NCI-H69 (cell line): Measurements from ENCODE around the gene PRLR.
A peak's percentile ranks its signal among the peaks of the same experiment; 100 is the strongest.
"Not testable (repeated sequence)": the region's sequence is repeated elsewhere in the genome, so short reads cannot be mapped to it uniquely, and the experiment has no call there.

Experiments used
- DNase-seq: peaks from one replicate; lab custom pipeline; 2025; lab: John Stamatoyannopoulos, UW

Gene PRLR

DNA sequence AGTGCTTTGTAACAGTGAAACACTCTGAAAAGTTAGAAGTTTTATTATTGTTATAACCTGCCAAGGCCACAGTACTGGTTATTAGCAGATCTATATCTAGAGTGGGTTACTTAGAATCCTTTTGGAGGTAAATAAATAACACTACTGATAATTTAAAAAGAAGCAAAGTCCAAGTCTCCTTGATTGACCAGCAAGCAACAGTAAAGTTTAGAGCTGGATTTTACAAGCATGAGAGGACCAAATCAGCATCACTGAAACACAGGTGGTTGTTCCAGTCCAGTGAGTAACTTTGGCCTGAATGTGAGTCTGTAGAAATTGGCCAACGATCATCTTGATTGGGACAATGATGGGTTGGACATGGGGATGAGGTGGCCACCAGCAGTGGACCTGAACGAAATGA lies 105.4 kb downstream of the PRLR start:
- no peak for DNase-seq

DNA sequence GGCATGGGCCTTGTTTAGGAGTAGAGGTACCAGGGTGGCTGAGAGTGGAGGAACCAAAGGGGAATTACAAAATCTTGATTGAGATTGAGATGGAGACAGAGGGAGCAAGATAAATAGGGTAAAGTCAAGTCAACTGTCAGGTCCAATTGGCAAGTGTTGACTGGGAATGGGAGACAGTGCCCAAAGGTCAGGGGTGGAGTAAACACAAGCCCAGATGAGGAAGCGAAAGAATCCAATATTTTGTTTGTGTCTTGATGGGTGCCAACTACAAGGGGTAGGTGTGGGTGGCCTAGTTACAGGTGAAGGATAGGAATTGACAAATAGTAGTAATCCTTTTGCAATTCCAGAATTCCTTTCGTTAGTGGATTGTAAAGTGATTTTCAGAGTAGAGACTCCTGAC lies 107.5 kb downstream of the PRLR start:
- DNase-seq: no peak

DNA sequence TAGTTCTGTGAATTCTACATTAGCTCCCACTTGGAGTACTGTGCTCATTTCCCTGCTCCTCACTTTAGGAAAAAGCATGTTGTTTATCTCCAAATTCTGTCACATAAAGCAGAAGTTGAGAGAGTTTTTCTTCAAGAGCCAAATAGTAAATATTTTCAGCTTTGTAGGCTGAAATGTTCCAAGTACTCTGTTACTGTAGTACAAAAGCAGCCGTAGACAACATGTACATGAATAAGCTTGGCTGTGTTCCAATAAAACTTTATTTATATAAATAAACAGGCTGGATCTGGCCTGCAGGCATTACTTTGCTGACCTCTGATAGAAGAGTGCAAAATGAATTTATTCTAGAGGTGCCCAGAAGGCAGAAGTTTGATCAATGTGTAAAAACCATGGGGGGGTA lies 109.6 kb downstream of the PRLR start:
- DNase-seq: no peak

DNA sequence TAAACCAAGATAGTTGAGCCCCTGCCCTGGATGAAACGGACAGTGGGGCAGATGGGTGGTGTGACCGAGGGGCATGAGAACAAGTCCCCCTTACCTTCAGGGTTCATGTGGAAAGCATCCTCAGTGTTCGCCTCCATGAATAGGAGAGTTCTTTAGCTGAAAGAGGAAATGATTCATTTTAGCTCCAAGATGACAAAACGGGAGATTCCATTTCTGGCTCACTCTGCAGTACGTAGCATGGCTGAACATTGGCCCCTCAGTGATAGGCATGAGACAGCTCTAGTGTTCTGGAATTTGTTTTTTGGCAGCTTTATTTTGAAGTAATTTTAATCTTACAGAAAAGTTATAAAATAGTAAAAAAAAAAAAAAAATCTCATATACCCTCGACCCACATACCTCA lies 112.3 kb downstream of the PRLR start:
- DNase-seq: no peak

DNA sequence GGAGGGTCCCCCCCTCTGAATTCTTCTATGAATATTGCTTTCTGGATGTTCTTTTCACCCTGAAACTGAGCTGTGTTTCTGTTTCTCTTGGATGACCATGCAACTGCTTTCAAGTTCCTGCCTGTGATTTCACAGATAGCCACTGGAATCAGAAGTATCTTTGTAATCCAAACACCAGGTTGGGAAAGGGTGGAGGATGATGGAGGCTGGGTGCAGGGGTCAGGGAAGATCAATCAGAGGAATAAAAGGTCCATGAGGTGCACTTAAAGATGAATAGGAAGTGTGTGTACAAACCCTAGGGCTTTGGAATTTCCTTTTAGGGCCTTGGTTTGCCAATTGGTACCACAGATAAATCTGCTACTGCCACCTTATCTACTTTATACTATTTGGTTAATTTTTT lies 114.4 kb downstream of the PRLR start:
- DNase-seq: no peak

DNA sequence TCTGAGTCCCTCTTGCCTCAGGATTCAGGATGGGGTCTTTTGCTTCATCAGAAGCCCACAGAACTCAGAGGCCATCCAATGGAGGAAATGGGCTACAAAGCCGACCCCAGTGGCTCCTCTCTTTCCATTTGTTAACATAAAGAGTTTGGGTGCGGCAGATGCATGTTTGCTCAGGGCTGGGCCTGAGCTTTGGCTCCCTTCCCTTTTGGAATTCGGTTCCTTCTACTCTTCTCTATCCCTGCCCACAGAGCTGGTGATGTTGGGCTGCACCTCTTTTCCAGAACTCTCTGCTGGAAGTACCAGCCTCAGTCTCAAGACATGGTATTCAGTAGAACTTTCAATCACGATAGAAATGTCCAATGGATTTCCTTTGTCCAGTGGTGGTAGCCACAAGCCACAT lies 115.6 kb downstream of the PRLR start:
- no peak for DNase-seq

DNA sequence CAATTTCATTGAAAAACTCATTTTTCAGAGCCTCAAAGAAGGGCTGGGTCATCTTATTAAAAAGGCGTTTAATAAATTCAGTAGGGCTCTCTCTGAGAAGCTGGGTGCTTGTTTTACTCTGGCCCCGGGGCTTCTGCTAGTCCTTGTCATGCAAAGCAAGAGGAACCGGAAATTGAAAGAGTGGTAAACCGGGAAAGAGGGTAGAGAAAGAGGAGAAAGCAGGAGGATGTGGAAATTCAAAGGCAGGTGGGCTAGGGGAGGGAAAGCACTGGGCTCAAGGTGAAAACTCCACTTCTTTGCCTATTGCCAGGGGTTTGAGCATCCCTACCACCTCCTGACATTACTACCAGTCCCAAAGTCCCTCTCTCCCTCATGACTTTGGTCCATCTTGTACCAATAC lies 118.0 kb downstream of the PRLR start:
- DNase-seq: no peak

DNA sequence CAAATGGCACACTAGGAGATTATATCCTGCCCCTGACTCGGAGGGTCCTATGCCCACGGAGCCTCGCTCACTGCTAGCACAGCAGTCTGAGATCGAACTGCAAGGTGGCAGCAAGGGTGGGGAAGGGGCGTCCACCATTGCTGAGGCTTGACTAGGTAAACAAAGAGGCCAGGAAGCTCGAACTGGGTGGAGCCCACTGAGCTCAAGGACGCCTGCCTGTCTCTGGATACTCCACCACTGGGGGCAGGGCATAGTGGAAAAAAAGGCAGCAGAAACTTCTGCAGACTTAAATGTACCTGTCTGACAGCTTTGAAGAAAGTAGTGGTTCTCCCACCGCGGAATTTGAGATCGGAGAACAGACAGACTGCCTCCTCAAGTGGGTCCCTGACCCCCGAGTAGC lies 125.7 kb downstream of the PRLR start:
- DNase-seq: not testable (repeated sequence)

DNA sequence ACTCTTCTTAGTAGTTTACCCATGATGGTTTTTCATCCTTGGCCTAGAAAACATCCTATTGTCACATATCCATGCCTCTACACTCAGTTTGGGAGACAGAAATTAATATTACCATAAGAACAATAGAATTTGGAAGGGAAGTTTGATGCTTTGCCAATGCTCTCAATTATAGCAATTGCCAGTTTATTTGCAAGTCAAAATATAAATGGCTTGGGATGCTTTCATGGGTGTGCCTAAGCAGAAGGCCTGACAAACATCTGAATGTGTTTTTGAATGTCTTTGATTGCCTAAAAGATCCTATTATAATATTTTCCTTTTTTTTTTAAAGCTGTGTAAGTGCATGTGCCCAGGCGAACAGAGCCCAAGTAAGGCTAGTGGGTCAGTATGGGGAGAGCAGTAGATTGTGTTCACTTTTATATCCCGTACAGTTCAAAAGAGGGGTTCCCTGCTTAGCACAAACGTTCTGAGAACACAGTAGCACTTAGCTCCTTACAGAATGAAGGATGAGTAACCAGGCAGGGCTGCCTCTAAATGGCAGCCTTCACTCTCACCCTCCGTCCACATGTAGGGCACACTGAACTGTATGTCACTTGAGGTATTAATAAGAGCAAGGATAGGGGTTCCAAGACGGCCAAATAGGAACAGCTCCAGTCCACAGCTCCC lies 126.5 kb downstream of the PRLR start:
- no peak for DNase-seq

DNA sequence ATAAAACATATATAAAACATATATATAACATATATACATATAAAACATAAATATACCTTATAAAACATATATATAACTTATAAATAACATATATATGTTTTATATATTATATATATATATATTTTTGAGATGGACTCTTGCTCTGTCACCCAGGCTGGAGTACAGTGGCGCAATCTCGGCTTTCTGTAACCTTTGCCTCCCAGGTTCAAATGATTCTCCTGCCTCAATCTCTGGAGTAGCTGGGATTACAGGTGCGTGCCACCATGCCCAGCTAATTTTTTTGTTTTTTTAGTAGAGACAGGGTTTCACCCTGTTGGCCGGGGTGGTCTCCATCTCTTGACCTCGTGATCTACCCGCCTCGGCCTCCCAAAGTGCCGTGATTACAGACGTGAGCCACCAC lies 128.6 kb downstream of the PRLR start:
- DNase-seq: not testable (repeated sequence)

DNA sequence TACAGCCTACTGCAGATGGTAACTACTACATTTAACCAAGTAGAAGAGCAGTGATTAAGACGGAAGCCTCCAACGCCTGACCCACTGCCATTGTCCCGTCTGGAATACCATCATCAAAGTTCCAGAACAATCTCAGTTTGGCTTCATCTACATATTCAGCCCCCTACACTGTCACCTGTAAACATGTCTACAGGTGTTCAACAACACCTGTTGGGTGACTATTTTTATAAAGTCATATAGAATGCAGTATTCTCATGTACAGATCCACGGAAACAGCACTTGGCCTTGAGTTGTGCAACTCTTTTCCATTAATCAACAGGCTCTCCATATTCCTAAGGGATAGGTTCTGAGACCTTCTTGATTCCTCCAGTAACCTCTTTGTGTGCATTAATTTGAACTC lies 129.3 kb downstream of the PRLR start:
- DNase-seq: no peak

DNA sequence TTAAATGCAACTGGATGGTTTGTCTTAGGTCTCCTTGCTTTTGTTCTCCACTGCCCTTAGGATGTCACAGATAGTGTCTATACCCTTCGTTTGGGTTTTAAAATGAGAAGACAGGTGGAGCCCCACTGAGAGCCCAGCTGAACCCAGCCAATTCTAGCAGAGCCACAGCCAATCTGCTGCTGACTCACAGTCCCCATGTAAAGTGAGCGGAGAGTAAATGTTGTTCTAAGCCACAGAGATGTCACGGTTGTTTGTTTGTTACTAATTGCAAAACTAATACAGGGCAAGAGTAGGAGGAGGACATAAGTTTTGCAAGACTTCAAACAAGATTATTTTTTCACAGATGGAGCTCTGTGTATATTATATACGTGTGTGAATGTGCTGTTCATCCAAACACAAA lies 132.1 kb downstream of the PRLR start:
- DNase-seq: no peak

DNA sequence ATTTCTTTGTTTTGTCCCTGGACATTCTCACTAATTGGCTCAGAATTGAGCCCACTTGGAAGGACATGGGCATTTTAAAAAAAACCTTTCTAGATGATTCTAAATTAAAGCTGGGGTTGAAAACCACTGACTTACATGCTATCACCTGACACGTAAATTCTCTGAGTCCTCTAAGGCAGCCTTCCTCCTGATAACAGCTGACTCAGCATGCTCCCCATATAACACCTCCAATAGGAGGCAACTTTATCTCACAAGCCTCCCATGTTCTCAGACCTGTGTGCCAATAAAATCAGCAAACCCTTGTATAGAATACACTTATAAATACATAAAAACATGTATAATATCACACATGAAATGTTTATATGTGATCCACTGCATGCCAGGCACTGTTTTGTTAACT lies 133.4 kb downstream of the PRLR start:
- DNase-seq: no peak

DNA sequence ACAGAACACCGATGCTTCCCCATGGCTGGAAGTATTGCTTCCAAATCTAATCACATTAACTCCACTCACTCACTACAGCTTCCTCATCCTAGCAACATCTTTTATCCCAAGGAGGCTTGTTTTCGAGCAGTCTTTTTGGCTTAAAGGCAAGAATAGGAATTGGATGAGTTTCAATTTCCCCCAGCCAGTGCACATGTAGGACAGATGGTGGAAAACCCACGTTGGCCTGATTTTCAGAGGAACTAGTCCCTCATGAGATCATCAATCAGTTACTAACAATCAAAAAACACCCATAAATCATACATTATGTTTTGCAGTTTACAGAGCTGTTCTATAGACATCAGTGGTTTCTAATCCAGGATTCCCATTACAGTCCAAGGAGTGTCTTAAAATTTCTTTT lies 134.1 kb downstream of the PRLR start:
- no peak for DNase-seq

DNA sequence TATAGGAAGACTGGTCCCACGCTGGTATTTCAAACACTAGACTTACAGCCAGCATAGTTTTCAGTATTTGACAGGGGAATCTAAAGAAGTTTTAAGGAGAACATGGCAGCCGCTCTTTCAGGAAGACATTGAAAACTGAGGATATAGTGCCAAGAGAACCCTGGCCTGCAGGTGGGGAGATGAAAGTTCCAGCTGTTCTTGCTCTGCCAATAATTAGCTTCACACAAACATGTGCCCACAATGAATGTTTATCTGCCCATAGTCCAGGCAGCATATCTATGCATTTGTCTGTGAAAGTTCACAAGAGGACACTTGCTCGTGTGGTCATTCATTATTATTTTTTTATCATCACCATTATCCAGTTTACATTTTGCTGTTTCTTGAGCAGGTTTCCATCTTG lies 134.9 kb downstream of the PRLR start:
- DNase-seq: no peak

DNA sequence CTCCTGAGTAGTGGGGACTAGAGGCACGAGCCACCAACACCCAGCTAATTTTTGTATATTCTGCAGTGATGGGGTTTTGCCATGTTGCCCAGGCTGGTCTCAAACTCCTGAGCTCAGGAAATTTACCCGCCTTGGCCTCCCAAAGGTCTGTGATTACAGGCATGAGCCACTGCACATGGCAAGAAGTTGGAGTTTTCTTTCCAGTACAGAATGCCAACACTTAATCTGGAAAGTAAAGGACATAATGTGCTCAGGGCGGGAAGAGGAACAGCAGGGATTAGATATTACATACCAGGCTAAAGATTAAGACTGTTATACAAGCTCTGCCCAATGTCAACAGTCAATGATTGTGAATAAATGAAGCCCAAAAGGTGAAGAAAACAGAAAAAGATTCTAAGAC lies 135.3 kb downstream of the PRLR start:
- DNase-seq: no peak

DNA sequence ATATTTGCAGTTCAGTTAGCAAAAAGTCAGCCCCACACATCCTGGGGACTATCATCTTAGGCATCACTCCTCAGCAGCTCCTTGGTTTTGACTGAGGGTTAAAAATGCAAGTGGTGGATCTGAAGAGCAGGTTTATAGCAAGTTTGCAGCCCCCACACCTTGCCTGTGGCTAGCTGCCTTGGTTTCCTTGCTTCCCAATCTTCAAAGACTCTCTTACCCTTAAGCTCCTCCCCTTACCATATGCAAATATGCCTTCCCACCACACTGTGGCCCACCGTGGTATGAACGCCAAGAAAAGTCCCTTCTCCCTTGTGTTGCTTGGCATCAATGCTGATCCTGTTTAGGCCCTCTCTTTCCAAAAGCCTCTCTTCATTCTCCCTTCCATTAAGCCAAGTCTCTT lies 137.6 kb downstream of the PRLR start:
- DNase-seq: no peak

DNA sequence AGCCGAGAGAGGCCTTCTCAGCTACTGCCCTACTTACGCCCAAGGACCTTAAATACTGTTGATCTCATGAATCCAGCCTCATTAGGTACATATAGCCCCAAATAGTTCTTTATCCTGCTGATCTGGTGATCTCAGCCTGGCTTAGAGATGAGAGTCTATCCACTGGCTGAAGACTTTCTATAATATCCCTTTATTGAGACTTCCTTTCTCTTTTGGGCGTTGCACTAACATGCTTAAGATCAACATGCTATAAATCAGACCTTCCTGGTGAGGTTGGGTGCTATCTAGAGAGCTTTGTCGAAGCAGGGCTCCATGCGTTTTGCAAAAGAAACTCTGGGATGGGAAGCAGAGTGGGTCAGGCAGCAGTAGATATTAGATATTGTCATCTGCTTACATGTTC lies 138.6 kb downstream of the PRLR start:
- no peak for DNase-seq

DNA sequence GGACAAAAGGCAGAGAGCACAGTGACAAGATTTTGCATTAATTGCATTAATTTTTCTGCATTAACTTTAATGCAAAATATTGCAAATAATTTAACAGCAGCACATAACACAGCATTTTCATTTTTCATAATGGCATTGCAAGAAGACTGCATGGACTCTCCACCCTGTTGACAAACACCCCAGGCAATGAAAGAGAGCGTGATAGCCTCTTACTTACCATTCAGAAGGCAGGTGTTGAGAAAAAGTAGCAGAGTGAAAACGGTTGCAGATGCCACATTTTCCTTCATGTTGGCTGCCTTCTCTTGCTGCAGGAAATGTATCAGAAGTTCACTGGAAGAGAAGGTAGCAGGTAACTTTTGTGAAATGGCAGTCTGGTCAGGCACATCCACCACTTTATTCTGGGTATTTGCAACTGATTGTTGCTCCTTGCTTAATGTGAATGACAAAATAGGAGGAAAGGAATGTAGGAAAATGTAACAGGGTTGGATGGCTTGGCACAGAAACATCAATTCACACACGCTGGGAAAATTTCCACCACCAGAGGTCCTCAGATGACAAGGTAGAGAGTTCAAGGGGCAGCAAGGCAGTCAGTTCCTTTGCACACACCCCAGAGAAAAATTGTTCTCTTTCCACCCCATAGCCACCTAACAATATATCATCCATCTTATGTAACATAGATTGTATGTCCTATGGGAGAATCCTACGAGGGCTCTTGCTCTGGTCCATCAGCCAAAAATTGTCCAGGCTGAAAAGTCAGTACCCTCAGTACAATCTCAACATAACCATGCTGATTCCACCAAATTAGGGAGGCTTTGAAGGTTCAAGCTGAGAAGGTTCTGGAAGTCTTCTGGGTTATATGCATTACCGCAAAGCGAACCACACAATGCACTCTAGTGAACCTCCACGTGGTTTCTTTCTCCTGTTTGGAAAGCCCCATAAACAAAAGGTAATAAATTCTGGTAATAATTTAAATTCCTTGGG lies 140.7 kb downstream of the PRLR start:
- DNase-seq: peak; percentile 65

DNA sequence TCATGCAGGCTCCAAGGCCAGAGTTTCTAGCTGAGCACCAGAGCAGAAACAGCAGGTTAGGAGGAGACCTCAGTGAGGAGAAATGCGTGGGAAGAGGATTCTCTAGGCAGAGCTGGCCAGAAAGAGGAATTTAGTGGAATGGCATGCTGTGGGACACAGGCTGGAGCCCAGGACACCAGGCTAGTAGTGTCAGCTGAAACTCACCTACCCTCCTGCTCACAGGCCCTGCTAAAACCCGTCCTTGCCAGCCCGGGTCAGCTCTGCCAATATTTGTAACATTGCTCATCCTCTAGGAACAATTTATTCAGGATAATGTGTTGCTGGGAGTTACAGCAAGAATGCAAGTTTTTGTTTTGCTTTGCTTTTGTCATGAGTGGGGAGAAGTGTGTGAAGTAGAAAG lies 142.3 kb downstream of the PRLR start:
- no peak for DNase-seq

DNA sequence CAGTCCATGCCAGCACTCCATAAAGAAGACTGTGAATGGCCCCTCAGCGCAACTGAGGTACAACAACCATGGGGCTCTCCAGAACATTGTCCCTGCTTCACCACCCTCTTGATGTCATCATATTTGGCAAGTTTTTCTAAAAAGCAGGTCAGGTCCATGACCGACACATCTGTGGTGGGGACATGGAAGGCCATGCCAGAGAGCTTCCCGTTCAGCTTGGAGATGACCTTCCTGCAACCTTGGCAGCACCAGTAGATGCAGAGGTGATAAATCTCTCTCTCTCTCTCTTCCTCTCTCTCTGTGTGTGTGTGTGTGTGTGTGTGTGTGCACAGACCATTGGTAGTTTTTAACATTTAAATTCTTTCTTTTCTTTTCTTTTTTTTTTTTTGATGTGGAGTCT lies 147.1 kb downstream of the PRLR start:
- DNase-seq: no peak

DNA sequence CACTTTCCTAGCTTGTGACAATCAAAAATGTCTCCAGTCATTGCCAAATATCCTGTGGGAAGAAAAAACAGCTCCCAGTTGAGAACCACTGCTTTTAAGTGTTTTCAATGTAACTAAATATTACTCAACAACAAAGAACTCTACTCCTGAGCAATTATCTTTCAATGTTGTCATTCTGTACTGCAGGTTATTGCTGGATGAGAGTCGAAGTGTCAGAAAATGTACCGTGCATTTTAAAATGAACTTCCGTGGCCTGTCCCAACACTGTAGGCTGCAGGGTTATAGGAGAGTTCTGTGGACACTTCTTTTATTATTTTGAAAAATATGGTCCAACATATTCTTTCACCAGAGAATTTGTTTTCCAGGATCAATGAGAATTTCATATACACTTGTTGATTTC lies 147.8 kb downstream of the PRLR start:
- DNase-seq: no peak

DNA sequence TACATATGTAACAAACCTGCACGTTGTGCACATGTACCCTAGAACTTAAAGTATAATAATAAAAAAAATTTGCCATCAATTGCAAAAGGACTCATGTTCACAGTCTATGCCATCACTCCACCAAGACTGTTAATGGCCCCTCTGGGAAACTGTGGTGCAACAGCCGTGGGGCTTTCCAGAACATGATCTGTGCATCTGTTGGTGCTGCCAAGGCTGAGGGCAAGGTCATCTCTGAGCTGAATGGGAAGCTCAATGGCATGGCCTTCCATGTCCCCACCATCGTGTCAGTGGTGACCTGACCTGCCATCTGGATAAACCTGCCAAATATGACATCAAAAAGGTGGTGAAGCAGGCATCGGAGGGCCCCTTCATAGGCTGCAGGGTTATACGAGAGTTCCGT lies 149.2 kb downstream of the PRLR start:
- no peak for DNase-seq

DNA sequence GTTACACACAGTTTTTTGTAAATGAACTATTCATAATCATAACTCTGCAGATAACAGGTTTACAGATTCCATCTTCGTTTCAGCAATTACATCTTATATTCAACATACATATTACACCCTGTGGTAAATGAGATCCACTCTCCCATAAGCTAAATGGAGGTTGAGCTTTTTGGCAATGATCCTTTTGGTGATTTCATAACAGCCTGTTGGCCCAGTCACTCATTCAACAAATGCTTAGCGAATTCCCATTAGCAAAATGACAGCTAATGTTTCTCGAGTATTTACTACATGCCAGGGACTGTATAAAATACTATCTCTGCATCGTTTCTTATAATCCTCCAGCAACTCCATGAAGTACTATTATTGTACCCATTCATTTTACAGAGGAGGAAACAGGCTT lies 157.1 kb downstream of the PRLR start:
- DNase-seq: no peak
